ENCODE data around the gene B9D1.

The B9D1 gene

GRCh38 chr17:19335951-19336631, 26.4 kb downstream of the B9D1 start:
- H3K9ac ChIP-seq (ENCODE audit: low read length) = no peak overlapping the region

GRCh38 chr17:19334331-19334730, 28.2 kb downstream of the B9D1 start:
- Histone ChIP-seq H3K9ac (ENCODE audit: low read length) (no peak overlapping the region), H3K27me3 (ENCODE audit: low read depth, low read length) (no peaks in the 10 kb centered on the region), H3K4me2 (ENCODE audit: low read length) (no peak overlapping the region), H3K4me3 (ENCODE audit: low read length) (no peak overlapping the region), H3K36me3 (replicated peaks; ENCODE audit: low read depth, low read length) (no peaks in the 10 kb centered on the region), H3K27ac (ENCODE audit: low read length) (no peak overlapping the region), H3K9me3 (ENCODE audit: insufficient read depth, low read length) (no peaks in the 10 kb centered on the region), H4K20me1 (ENCODE audit: insufficient read depth, low read length) (no peaks in the 10 kb centered on the region), H2AFZ (ENCODE audit: low read depth, low read length) (no peak overlapping the region), H3K4me1 (ENCODE audit: low read length) (peaks cover 6% of the 10 kb centered on the region), H3K79me2 (ENCODE audit: low read length) (no peaks in the 10 kb centered on the region)
- TF ChIP-seq, protein P1, sequence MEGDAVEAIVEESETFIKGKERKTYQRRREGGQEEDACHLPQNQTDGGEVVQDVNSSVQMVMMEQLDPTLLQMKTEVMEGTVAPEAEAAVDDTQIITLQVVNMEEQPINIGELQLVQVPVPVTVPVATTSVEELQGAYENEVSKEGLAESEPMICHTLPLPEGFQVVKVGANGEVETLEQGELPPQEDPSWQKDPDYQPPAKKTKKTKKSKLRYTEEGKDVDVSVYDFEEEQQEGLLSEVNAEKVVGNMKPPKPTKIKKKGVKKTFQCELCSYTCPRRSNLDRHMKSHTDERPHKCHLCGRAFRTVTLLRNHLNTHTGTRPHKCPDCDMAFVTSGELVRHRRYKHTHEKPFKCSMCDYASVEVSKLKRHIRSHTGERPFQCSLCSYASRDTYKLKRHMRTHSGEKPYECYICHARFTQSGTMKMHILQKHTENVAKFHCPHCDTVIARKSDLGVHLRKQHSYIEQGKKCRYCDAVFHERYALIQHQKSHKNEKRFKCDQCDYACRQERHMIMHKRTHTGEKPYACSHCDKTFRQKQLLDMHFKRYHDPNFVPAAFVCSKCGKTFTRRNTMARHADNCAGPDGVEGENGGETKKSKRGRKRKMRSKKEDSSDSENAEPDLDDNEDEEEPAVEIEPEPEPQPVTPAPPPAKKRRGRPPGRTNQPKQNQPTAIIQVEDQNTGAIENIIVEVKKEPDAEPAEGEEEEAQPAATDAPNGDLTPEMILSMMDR (IDR thresholded peaks at IDR 0.05; ENCODE audit: low read depth, low read length) = no peak
- TF ChIP-seq EZH2phosphoT487 (IDR thresholded peaks at IDR 0.05; ENCODE audit: low read depth) = no peak

More at GRCh38 chr17:19335951-19336631, 26.4 kb downstream of the B9D1 start:
- no peak overlapping the region for H3K4me3 ChIP-seq (ENCODE audit: low read length)
- H3K4me2 ChIP-seq (ENCODE audit: low read length) = no peak overlapping the region
- H3K4me1 ChIP-seq (ENCODE audit: low read length) = peaks cover 6% of the 10 kb centered on the region
- no peaks in the 10 kb centered on the region for H4K20me1 ChIP-seq (ENCODE audit: insufficient read depth, low read length)
- H3K27me3 ChIP-seq (ENCODE audit: low read depth, low read length) = no peaks in the 10 kb centered on the region
- TF ChIP-seq EZH2phosphoT487 (IDR thresholded peaks at IDR 0.05; ENCODE audit: low read depth) = no peak
- TF ChIP-seq, protein P1 (IDR thresholded peaks at IDR 0.05; ENCODE audit: low read depth, low read length) = no peak
- H3K36me3 ChIP-seq (replicated peaks; ENCODE audit: low read depth, low read length) = no peaks in the 10 kb centered on the region
- H3K79me2 ChIP-seq (ENCODE audit: low read length) = no peaks in the 10 kb centered on the region
- H3K27ac ChIP-seq (ENCODE audit: low read length) = no peak overlapping the region
- H2AFZ ChIP-seq (ENCODE audit: low read depth, low read length) = no peak overlapping the region
- no peaks in the 10 kb centered on the region for H3K9me3 ChIP-seq (ENCODE audit: insufficient read depth, low read length)

DNA sequence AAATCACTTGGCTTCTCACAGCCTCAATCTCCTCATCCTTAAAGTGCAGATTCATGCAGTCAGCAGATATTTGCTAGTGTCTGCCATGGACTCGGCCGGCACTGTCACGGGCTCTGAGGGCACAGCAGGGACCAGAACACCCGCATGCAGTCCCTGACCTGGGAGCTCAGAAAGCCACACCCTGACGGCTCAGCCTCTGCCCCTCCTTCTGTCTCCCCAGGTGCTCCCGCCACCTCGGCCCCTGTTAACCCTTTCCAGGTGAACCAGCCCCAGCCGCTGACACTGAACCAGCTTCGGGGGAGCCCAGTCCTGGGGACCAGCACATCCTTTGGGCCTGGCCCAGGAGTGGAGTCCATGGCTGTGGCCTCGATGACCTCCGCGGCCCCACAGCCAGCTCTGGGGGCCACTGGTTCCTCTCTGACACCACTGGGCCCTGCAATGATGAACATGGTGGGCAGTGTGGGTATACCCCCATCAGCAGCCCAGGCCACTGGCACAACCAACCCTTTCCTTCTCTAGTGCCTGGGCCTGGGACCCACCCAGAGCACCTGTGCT, 28.7 kb downstream of the B9D1 start:
- H4K20me1 ChIP-seq (ENCODE audit: insufficient read depth, low read length) = no peaks in the 10 kb centered on the region
- H2AFZ ChIP-seq (ENCODE audit: low read depth, low read length) = no peak overlapping the region
- H3K36me3 ChIP-seq (replicated peaks; ENCODE audit: low read depth, low read length) = no peaks in the 10 kb centered on the region
- H3K9me3 ChIP-seq (ENCODE audit: insufficient read depth, low read length) = no peaks in the 10 kb centered on the region
- no peak overlapping the region for H3K27ac ChIP-seq (ENCODE audit: low read length)
- no peak overlapping the region for H3K4me3 ChIP-seq (ENCODE audit: low read length)
- TF ChIP-seq, protein P1 (IDR thresholded peaks at IDR 0.05; ENCODE audit: low read depth, low read length) = no peak
- no peak for TF ChIP-seq EZH2phosphoT487 (IDR thresholded peaks at IDR 0.05; ENCODE audit: low read depth)
- peaks cover 6% of the 10 kb centered on the region for H3K4me1 ChIP-seq (ENCODE audit: low read length)
- H3K27me3 ChIP-seq (ENCODE audit: low read depth, low read length) = no peaks in the 10 kb centered on the region
- H3K9ac ChIP-seq (ENCODE audit: low read length) = no peak overlapping the region
- H3K4me2 ChIP-seq (ENCODE audit: low read length) = no peak overlapping the region
- H3K79me2 ChIP-seq (ENCODE audit: low read length) = no peaks in the 10 kb centered on the region

DNA sequence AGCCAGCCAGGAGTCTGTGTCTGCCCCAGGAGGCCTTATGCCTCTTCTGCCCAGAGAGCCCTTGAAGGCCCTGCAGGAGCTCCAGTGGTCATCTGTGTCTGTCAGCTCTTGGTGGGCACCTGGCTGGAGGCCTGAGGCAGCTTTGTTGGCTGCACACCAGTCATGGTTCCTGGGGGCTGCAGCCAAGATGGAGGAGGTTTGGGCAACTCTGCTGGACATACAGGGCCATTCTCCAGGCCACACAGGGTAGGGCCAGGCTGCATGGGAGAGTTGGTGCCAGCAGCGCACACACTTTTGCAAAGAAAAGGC, 29.4 kb downstream of the B9D1 start:
- TF ChIP-seq EZH2phosphoT487 (IDR thresholded peaks at IDR 0.05; ENCODE audit: low read depth) = no peak
- TF ChIP-seq, protein P1 (IDR thresholded peaks at IDR 0.05; ENCODE audit: low read depth, low read length) = no peak
- H4K20me1 ChIP-seq (ENCODE audit: insufficient read depth, low read length) = no peaks in the 10 kb centered on the region
- H3K27ac ChIP-seq (ENCODE audit: low read length) = no peak overlapping the region
- H3K36me3 ChIP-seq (replicated peaks; ENCODE audit: low read depth, low read length) = no peaks in the 10 kb centered on the region
- no peaks in the 10 kb centered on the region for H3K27me3 ChIP-seq (ENCODE audit: low read depth, low read length)
- H3K9ac ChIP-seq (ENCODE audit: low read length) = no peak overlapping the region
- H3K4me3 ChIP-seq (ENCODE audit: low read length) = no peak overlapping the region
- H3K4me1 ChIP-seq (ENCODE audit: low read length) = peaks cover 6% of the 10 kb centered on the region
- H2AFZ ChIP-seq (ENCODE audit: low read depth, low read length) = no peak overlapping the region
- H3K4me2 ChIP-seq (ENCODE audit: low read length) = no peak overlapping the region
- H3K79me2 ChIP-seq (ENCODE audit: low read length) = no peaks in the 10 kb centered on the region
- H3K9me3 ChIP-seq (ENCODE audit: insufficient read depth, low read length) = no peaks in the 10 kb centered on the region

All from OCI-LY3 (cell line).